HFF-Myc (cell line): Measurements from ENCODE around the gene SLIT3.

Experiments used
- DNase-seq: peaks from one replicate; pipeline ENCODE4 v3.0.0-alpha.2; 2011; ENCODE audit warnings: low read depth; ENCODE audit errors: extremely low read depth
- H3K4me3 ChIP-seq: replicated peaks from 2 replicates; pipeline ENCODE4 v1.5.1; 2011; ENCODE audit warnings: low read depth, mild to moderate bottlenecking, control low read depth, low read length
- CTCF ChIP-seq: IDR thresholded peaks from 2 replicates; pipeline ENCODE4 v1.5.1; 2012; ENCODE audit warnings: mild to moderate bottlenecking, low read depth, low read length, control low read depth; ENCODE audit errors: missing control alignments

The SLIT3 gene

GRCh38 chr5:168879929-168880328 lies 421.0 kb downstream of the SLIT3 start:
- no peak for TF ChIP-seq CTCF
- no peak overlapping the region for H3K4me3 ChIP-seq
- no peak for DNase-seq

DNA sequence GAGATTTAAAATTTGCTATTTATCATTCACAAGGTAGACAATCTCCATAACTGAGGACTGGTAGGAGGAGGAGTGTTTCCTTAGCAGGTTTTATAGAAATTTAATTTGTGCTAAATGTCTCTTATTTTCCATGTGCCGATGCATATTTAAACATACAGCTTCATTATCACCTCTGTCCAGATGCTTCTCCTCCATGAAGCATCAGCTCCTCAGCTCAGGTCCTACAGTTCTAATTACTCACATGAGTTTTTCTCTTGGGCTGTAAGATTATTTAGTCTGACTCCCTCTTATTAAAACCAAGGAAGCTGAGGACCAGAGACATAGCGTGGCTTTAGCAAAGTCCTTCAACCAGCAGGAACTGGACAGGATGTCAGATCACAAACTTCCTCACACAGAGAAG lies 421.6 kb downstream of the SLIT3 start:
- no peak overlapping the region for H3K4me3 ChIP-seq

GRCh38 chr5:168878135-168878745 lies 422.7 kb downstream of the SLIT3 start:
- H3K4me3 ChIP-seq: no peak overlapping the region
- no peak for TF ChIP-seq CTCF
- no peak for DNase-seq

More for the DNA sequence above, 421.6 kb downstream of the SLIT3 start:
- no peak for DNase-seq
- no peak for TF ChIP-seq CTCF

- no peak for TF ChIP-seq CTCF
- no peak for DNase-seq
- H3K4me3 ChIP-seq: no peak overlapping the region
Observed at GRCh38 chr5:168877132-168877892, 423.6 kb downstream of the SLIT3 start.

- TF ChIP-seq CTCF: no peak
- DNase-seq: no peak
- no peak overlapping the region for H3K4me3 ChIP-seq
Observed at GRCh38 chr5:168876419-168876818, 424.5 kb downstream of the SLIT3 start.

DNA sequence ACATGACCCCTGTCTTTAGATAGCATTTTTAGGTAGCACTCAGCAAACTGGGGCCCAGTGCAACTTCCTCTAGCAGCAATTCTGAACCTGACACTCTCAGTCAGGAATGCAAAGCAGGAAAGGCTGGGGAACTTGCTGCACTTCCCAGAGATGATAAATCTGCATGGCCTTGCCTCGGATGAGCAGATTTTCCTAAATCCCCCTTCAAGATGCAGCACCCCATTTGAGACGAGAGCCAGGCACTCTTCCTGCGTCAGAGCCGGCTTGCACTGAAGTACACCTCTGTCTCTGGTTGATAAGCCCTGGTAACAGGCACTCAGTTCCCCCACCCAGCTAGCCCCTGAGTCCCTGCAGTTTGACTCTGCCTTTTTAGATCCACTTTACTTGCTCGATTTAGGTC lies 425.1 kb downstream of the SLIT3 start:
- TF ChIP-seq CTCF: no peak
- H3K4me3 ChIP-seq: no peak overlapping the region
- DNase-seq: no peak
